SJSA1 (cell line): ENCODE results near the gene HTN1. TPM values are rescaled to one million over a fixed set of nuclear protein-coding genes. Genes with fewer than 3 reads are reported as not detected.
"Not testable (repeated sequence)": the region's sequence is repeated elsewhere in the genome, so short reads cannot be mapped to it uniquely, and the experiment has no call there.

ENCODE experiments used
- DNase-seq, 2 experiments: peaks; one replicate each; pipeline ENCODE4 v3.0.0-alpha.2; 2015 to 2020; ENCODE audit warnings: low spot score in 2 of 2, low read depth in 1 of 2
- H3K27ac ChIP-seq: fragments of 250-450 bp; sonication (Bioruptor Pico); 2 replicates; pipeline ENCODE4 v1.5.1; 2020; ENCODE audit warnings: mild to moderate bottlenecking, moderate library complexity
- H3K27me3 ChIP-seq: fragments of 250-450 bp; sonication (Bioruptor Pico); replicated peaks from 2 replicates; pipeline ENCODE4 v1.5.1; 2020; ENCODE audit warnings: mild to moderate bottlenecking, moderate library complexity
- H3K36me3 ChIP-seq: fragments of 250-450 bp; sonication (Bioruptor Pico); 2 replicates; pipeline ENCODE4 v1.5.1; 2020; ENCODE audit warnings: mild to moderate bottlenecking
- H3K4me1 ChIP-seq: fragments of 250-450 bp; sonication (Bioruptor Pico); replicated peaks from 2 replicates; pipeline ENCODE4 v1.6.1; 2021; ENCODE audit warnings: mild to moderate bottlenecking
- H3K4me3 ChIP-seq: fragments of 250-450 bp; sonication (Bioruptor Pico); 2 replicates; pipeline ENCODE4 v1.5.1; 2020; ENCODE audit warnings: mild to moderate bottlenecking
- H3K9me3 ChIP-seq: fragments of 250-450 bp; sonication (Bioruptor Pico); replicated peaks from 2 replicates; pipeline ENCODE4 v1.5.1; 2020; ENCODE audit warnings: mild to moderate bottlenecking
- total RNA-seq: library from RNA; depleted of rRNA; stranded (reverse); fragments of >200 nt; shearing (Covaris generic); gene quantifications from 2 replicates; pipeline ENCODE4 v1.2.3, GENCODE V29; 2014; rRNA removed

Gene HTN1
- total RNA-seq, result not detected in 2 replicates

DNA sequence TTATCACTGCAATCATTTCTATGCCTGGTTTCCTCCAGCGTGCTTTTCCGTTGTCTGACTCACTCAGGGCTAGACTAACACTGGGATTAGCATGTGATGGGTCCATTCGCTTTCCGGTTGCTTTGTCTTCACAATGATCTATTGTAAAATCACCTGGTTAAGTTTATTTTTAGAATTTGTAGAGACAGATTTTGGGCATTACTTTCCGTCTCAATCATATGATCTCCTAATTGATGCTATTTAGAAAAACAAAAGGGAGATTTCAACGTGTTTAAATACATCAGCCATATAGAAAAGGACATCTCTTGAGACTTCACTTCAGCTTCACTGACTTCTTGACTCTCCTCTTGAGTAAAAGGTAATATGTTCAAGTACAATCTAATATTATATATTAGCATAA lies at the start of gene HTN1:
HTN1 (plus strand) TSS at position 301 of the 400 bp plus-strand sequence. CDS start 2,639 bp downstream, outside the sequence.
- not testable (repeated sequence) for H3K27me3 ChIP-seq, H3K4me3 ChIP-seq, H3K36me3 ChIP-seq, H3K27ac ChIP-seq, DNase-seq, H3K9me3 ChIP-seq, H3K4me1 ChIP-seq

DNA sequence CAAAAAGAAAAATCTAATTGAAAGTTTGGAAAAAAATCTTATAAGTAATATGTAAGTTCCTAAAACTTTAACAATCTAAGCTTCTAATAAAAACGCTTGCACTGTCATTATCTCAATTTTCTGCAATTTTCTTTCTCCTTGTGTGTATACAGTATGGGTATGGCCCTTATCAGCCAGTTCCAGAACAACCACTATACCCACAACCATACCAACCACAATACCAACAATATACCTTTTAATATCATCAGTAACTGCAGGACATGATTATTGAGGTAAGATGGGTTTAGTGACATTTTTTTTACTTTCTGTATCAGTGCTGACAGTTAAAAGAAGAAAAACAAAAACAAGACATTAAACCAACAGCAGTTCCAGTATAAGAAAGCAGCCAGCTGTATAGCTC lies 49.5 kb upstream of the HTN1 start:
- Histone ChIP-seq H3K4me1 (no peaks in the 10 kb centered on the region), H3K36me3 (no peaks in the 10 kb centered on the region), H3K9me3 (no peaks in the 10 kb centered on the region), H3K27ac (no peak overlapping the region), H3K27me3 (no peaks in the 10 kb centered on the region), H3K4me3 (no peak overlapping the region)
- DNase-seq, result no peak

DNA sequence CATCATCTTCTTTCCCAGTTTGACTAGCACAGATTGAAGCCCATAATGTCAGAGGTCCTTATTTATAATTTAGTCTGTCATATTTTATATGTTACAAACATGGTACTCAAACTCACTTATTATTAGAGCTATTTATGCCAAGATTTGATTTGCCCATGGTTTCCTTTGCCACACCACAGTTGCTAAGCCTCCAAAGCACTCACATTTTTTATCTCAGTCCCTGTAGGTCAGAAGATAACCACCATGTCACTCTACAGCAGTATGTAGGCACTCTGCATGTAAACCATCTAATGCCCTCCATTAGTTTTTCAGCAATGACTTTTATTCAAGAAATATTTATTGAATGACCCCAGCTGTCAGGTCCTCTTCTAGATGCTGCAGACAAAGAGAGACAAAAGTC lies 47.7 kb upstream of the HTN1 start:
- no peak for DNase-seq
- Histone ChIP-seq H3K27me3 (no peaks in the 10 kb centered on the region; the same call in 1 of the 2 replicates), H3K4me3 (no peak overlapping the region), H3K4me1 (no peaks in the 10 kb centered on the region), H3K27ac (no peak overlapping the region), H3K9me3 (no peaks in the 10 kb centered on the region), H3K36me3 (no peaks in the 10 kb centered on the region)

DNA sequence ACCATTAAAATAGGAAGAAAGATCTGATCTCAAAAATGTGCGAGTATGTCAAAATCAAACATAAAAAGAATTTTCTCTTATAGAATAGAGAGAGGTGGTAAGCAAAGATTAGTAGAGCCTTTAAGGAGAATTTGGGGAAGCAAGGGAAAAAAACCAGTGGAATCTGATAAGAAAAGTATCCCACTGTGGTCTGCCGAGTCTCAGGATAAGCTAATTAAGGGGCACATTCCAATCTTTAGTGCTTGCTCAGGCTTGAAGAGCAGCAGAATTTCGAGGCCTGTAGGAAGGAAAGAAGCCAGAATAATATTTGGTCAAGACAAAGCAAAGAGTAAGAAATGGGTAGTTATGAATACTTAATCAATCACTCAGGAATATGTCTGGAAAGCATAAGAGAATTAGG lies 41.5 kb upstream of the HTN1 start:
- DNase-seq, result no peak
- no peaks in the 10 kb centered on the region; the same call in 1 of the 2 replicates for H3K27me3 ChIP-seq

DNA sequence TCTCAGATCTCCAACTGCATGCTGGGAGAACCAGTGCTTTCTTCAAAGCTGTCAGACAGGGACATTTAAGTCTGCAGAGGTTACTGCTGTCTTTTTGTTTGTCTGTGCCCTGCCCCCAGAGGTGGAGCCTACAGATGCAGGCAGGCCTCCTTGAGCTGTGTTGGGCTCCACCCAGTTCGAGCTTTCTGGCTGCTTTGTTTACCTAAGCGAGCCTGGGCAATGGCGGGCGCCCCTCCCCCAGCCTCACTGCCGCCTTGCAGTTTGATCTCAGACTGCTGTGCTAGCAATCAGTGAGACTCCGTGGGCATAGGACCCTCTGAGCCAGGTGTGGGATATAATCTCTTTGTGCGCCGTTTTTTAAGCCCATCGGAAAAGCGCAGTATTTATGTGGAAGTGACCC lies 31.2 kb upstream of the HTN1 start:
- H3K36me3 ChIP-seq, H3K4me1 ChIP-seq, DNase-seq, H3K9me3 ChIP-seq, H3K27ac ChIP-seq, H3K4me3 ChIP-seq, H3K27me3 ChIP-seq: not testable (repeated sequence)

More for the DNA sequence above, 41.5 kb upstream of the HTN1 start:
- Histone ChIP-seq H3K9me3 (no peaks in the 10 kb centered on the region), H3K36me3 (no peaks in the 10 kb centered on the region), H3K4me3 (no peak overlapping the region), H3K27ac (no peak overlapping the region), H3K4me1 (no peaks in the 10 kb centered on the region)

DNA sequence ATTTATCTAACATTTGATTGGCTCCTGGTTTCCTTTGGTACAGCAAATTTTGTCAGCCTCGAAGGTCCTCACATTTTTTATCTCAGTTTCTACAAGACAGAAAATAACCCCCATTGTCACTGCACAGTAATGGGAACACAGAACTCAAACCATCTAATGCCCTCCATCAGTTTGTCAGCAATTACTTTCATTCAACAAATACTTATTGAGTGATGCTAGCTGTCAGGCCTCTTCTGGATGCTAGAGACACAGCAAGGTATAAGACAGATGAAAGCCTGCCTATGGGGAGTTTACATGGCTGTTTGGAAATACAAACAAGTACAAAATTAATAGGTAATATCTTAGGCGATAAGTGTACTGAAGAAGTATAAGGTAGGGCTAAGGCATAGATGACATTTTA lies 27.0 kb upstream of the HTN1 start:
- H3K9me3 ChIP-seq, result no peaks in the 10 kb centered on the region
- H3K4me1 ChIP-seq, result no peaks in the 10 kb centered on the region
- H3K27me3 ChIP-seq, result no peaks in the 10 kb centered on the region
- no peak overlapping the region for H3K4me3 ChIP-seq
- no peaks in the 10 kb centered on the region for H3K36me3 ChIP-seq
- DNase-seq, result no peak
- H3K27ac ChIP-seq, result no peak overlapping the region

DNA sequence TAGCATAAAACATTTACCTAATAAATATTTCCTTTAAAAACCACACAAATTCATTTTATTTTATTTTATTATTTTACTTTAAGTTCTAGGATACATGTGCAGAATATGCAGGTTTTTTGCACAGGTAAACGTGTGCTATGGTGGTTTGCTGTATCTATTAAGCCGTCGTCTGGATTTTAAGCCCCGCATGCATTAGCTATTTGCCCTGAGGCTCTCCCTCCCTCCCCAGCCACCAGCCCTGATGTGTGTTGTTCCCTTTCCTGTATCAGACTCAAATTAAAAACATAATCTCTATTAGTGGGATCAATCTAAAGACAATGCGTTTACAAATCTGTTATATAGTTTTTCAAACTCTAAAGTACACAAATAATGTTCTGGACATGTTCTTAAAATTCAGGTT lies 23.2 kb upstream of the HTN1 start:
- no peaks in the 10 kb centered on the region for H3K36me3 ChIP-seq
- no peak for DNase-seq
- no peaks in the 10 kb centered on the region for H3K4me1 ChIP-seq
- no peak overlapping the region for H3K27ac ChIP-seq
- no peak overlapping the region for H3K4me3 ChIP-seq
- no peaks in the 10 kb centered on the region for H3K27me3 ChIP-seq
- no peaks in the 10 kb centered on the region for H3K9me3 ChIP-seq

DNA sequence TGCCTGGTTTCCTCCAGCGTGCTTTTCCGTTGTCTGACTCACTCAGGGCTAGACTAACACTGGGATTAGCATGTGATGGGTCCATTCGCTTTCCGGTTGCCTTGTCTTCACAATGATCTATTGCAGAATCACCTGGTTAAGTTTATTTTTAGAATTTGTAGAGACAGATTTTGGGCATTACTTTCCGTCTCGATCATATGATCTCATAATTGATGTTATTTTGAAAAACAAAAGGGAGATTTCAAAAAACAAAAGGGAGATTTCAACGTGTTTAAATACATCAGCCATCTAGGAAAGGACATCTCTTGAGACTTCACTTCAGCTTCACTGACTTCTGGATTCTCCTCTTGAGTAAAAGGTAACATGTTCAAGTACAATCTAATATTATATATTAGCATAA lies 22.1 kb upstream of the HTN1 start, which contains the start of gene HTN3:
HTN3 (plus strand) TSS at position 301 of the 400 bp plus-strand sequence. CDS start 2,282 bp downstream, outside the sequence.
- H3K4me3 ChIP-seq, H3K27ac ChIP-seq, H3K36me3 ChIP-seq, DNase-seq, H3K4me1 ChIP-seq, H3K9me3 ChIP-seq, H3K27me3 ChIP-seq: not testable (repeated sequence)

DNA sequence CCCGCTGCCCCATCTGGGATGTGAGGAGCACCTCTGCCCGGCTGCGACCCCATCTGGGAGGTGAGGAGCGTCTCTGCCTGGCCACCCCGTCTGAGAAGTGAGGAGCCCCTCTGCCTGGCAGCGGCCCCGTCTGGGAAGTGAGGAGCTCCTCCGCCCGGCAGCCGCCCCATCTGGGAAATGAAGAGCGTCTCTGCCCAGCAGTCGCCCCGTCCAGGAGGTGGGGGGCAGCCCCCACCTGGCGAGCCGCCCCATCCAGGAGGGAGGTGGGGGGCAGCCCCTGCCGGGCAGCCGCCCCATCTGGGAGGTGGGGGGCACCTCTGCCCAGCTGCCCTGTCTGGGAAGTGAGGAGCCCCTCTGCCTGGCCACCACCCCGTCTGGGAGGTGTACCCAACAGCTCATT lies 12.7 kb upstream of the HTN1 start:
- H3K27me3 ChIP-seq, H3K4me3 ChIP-seq, H3K27ac ChIP-seq, H3K4me1 ChIP-seq, DNase-seq, H3K9me3 ChIP-seq, H3K36me3 ChIP-seq: not testable (repeated sequence)

DNA sequence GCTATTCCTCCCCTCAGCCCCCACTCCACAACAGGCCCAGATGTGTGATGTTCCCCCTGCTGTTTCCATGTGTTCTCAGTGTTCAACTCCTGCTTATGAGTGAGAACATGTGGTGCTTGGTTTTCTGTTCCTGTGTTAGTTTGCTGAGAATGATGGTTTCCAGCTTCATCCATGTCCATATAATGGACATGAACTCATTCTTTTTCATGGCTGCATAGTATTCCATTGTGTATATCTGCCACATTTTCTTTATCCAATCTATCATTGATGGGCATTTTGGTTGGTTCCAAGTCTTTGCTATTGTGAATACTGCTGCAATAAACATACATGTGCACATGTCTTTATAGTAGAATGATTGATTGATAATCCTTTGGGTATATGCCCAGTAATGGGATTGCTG lies 10.3 kb upstream of the HTN1 start:
- H3K27ac ChIP-seq, DNase-seq, H3K4me1 ChIP-seq, H3K36me3 ChIP-seq, H3K27me3 ChIP-seq, H3K9me3 ChIP-seq, H3K4me3 ChIP-seq: not testable (repeated sequence)

DNA sequence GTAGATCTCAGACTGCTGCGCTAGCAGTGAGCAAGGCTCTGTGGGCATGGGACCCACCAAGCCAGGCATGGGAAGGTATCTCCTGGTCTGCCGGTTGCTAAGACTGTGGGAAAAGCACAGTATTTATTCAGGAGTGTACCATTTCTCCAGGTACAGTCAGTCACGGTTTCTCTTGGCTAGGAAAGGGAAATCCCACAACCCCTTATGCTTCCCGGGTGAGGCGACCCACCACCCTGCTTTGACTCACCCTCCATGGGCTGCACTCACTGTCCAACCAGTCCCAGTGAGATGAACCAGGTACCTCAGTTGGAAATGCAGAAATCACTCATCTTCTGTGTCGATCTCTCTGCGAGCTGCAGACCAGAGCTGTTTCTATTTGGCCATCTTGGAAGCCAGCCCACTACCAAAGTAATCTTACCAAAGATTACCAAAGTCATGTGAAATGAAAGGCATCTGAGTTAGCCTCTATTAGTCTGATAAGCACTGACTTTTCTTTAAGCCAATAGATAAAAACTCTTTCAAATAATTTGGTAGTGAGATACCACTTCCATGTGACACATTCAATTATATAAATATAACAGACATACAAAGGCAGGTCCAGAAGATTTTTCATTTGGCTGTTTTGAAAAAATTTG lies 8.5 kb upstream of the HTN1 start:
- Histone ChIP-seq H3K4me1 (no peaks in the 10 kb centered on the region), H3K4me3 (no peak overlapping the region), H3K27ac (no peak overlapping the region), H3K9me3 (no peaks in the 10 kb centered on the region), H3K36me3 (no peaks in the 10 kb centered on the region), H3K27me3 (no peaks in the 10 kb centered on the region)
- no peak for DNase-seq

DNA sequence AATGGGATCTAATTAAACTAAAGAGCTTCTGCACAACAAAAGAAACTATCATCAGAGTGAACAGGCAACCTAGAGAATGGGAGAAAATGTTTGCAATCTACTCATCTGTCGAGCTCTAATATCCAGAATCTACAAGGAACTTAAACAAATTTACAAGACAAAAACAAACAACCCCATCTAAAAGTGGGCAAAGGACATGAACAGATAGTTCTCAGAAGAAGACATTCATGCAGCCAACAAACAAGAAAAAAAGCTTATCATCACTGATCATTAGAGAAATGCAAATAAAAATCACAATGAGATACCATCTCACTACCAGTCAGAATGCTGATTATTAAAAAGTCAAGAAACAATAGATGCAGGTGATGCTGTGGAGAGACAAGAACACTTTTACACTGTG lies 6.3 kb downstream of the HTN1 start:
- H3K4me3 ChIP-seq, H3K4me1 ChIP-seq, H3K9me3 ChIP-seq, H3K36me3 ChIP-seq, H3K27me3 ChIP-seq, H3K27ac ChIP-seq, DNase-seq: not testable (repeated sequence)

DNA sequence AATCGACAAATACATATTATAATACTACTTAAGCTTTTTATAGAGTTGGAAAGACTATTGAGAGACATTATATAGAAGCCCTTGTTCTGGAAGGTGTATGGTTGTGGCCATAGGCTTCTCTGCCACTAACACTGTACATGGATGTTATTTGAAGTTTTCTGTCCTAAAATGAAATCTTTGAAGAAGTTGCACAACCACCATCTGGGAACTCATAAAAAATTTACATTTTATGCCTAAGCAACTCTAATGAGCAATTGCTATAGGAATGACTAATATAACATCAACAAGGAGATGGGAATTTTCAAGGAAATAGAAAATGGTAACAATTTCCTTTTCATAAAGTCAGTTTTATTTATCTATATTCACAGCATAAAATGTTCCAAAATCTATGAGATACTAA lies 7.4 kb downstream of the HTN1 start:
- Histone ChIP-seq H3K4me1 (no peaks in the 10 kb centered on the region), H3K27ac (no peak overlapping the region), H3K27me3 (no peaks in the 10 kb centered on the region), H3K36me3 (no peaks in the 10 kb centered on the region), H3K9me3 (no peaks in the 10 kb centered on the region), H3K4me3 (no peak overlapping the region)
- DNase-seq, result no peak

DNA sequence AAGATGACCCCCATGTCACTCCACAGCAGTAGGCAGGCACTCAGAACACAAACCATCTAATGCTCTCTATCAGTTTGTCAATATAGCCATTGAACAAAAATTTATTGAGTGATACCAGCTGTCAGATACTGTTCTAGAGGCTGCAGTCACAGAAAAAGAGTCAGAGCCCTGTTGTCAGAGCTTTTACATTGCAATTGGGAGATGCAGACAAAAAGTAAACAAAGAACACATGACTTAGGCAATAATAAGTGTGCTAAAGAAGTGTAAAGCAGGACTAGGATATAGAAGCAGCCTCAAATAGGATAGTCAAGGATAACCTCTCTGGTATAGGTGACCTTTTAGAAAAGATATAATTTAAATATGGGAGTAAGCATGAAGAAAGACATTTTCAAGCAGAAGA lies 8.9 kb downstream of the HTN1 start:
- H3K9me3 ChIP-seq, result no peaks in the 10 kb centered on the region
- H3K4me3 ChIP-seq, result no peak overlapping the region
- no peaks in the 10 kb centered on the region for H3K4me1 ChIP-seq
- no peak overlapping the region for H3K27ac ChIP-seq
- H3K27me3 ChIP-seq, result no peaks in the 10 kb centered on the region
- no peaks in the 10 kb centered on the region for H3K36me3 ChIP-seq
- DNase-seq, result no peak

DNA sequence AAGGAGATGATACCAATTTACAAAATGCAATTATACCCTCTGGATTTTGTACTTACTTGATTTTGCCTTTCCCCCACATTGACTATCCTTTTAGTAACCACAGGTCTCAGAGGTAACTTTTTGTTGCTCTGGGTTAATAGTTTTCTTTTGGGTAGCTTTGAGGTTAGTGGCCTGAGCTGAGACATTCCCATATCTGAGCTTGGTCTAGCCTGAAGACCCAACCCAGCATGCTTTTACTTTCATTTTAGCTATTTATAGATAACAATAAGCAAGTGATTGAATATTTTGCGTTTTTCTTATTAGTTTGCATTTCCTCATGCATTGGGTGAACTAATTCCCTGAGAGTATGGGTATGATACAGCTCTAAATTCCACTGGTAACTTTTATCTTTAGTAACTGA lies 11.8 kb downstream of the HTN1 start:
- Histone ChIP-seq H3K36me3 (no peaks in the 10 kb centered on the region), H3K27me3 (no peaks in the 10 kb centered on the region), H3K4me1 (no peaks in the 10 kb centered on the region), H3K4me3 (no peak overlapping the region), H3K9me3 (no peaks in the 10 kb centered on the region), H3K27ac (no peak overlapping the region)
- no peak for DNase-seq
